ENCODE data around the gene MSI2. TPM values are rescaled to one million over a fixed set of nuclear protein-coding genes. Genes with fewer than 3 reads are reported as not detected.

MSI2 gene
- total and polyA plus RNA-seq, 2 experiments from 2014 or later, result 18.9 to 41.8 TPM

- no peak for TF ChIP-seq ZNF462 (CRISPR knock-in tag; IDR thresholded peaks at IDR 0.05)
- no peak for TF ChIP-seq EZH2 (IDR thresholded peaks at IDR 0.05; ENCODE audit: low read depth, unreplicated experiment)
- TF ChIP-seq STAT1 (IDR thresholded peaks at IDR 0.05; ENCODE audit: unreplicated experiment), result no peak
- no peak for TF ChIP-seq EZH2phosphoT487 (IDR thresholded peaks at IDR 0.05; ENCODE audit: unreplicated experiment)
- TF ChIP-seq POLR2AphosphoS5 (IDR thresholded peaks at IDR 0.05; ENCODE audit: low read depth), result no peak
- no peak for TF ChIP-seq ZNF114 (CRISPR knock-in tag; IDR thresholded peaks at IDR 0.05)
Observed at GRCh38 chr17:57595426-57595825, 339.1 kb downstream of the MSI2 start (continued).

- no peaks in the 10 kb centered on the region for H3K79me2 ChIP-seq (replicated peaks; ENCODE audit: insufficient read depth)
- H3K36me3 ChIP-seq (ENCODE audit: insufficient read depth), result no peaks in the 10 kb centered on the region; the same call in 1 of the 2 replicates
- Mint-ChIP-seq H3K36me3 (ENCODE audit: low read depth) (no peaks in the 10 kb centered on the region; the same call in 2 of the 3 replicates), H3K9me3 (no peaks in the 10 kb centered on the region; the same call in 2 of the 3 replicates), H3K4me3 (no peak overlapping the region), H3K27ac (no peak overlapping the region), H3K27me3 (ENCODE audit: insufficient read depth, low read depth, poor library complexity) (peaks cover 2% of the 10 kb centered on the region), H3K4me1 (peaks cover 17% of the 10 kb centered on the region)
- no peaks in the 10 kb centered on the region for H4K20me1 ChIP-seq (replicated peaks; ENCODE audit: insufficient read depth)
- no peak overlapping the region for H3K4me3 ChIP-seq
- no peaks in the 10 kb centered on the region for H3F3A ChIP-seq (replicated peaks; ENCODE audit: low read depth)
- H3K27me3 ChIP-seq (ENCODE audit: insufficient read depth), result no peaks in the 10 kb centered on the region
- DNase-seq (ENCODE audit: low spot score) (no peak), ATAC-seq (no peak)
- H3K4me2 ChIP-seq, result no peak overlapping the region
- no peak overlapping the region for H3K27ac ChIP-seq (ENCODE audit: low read depth)
- TF ChIP-seq CTCF (conservative IDR thresholded peaks at IDR 0.05; ENCODE audit: low read depth in 2 of 2), result no peak
- no peak for TF ChIP-seq JUNB (IDR thresholded peaks at IDR 0.05; ENCODE audit: unreplicated experiment)
- no peak for TF ChIP-seq POLR2AphosphoS5 (IDR thresholded peaks at IDR 0.05; ENCODE audit: low read depth)
- no peaks in the 10 kb centered on the region for H3K9me2 ChIP-seq (ENCODE audit: insufficient read depth)
- H2AFZ ChIP-seq, result no peak overlapping the region
- no peaks in the 10 kb centered on the region for H3K4me1 ChIP-seq (ENCODE audit: insufficient read depth)
Observed at GRCh38 chr17:57595947-57596695, 339.8 kb downstream of the MSI2 start.

Data from GM23338 (cell line).